Loucy (cell line): ENCODE results near the gene DNAI7.

Source experiments
- EZH2phosphoT487 ChIP-seq: fragments of 200-600 bp; IDR thresholded peaks from 2 replicates; pipeline ENCODE4 v1.6.1; 2018; ENCODE audit warnings: antibody characterized with exemption, mild to moderate bottlenecking, moderate library complexity, borderline replicate concordance
- TF ChIP-seq, protein P1 (sequence below): fragments of 200-600 bp; sonication (generic); conservative IDR thresholded peaks from 2 replicates; pipeline ENCODE4 v1.5.1; 2014; ENCODE audit warnings: mild to moderate bottlenecking, antibody characterized with exemption, low read length

DNA sequence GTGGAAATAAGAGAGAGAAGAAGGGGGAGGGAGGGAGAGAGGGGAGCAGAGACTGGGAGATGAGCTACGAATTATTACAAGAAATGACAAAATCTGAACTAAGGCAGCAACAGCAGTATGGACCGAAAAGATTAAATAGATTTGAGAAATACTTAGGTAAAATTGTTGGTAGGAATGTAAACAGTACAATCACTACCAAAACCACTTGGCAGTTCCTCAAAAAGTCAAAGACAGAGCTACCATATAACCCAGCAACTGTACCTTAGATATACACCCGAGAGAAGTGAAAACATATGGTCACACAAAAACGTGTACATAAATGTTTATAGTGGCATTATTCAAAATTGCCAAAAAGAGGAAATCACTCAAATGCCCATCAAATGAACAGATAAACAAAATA lies 41.7 kb upstream of the DNAI7 start:
- TF ChIP-seq, protein P1, sequence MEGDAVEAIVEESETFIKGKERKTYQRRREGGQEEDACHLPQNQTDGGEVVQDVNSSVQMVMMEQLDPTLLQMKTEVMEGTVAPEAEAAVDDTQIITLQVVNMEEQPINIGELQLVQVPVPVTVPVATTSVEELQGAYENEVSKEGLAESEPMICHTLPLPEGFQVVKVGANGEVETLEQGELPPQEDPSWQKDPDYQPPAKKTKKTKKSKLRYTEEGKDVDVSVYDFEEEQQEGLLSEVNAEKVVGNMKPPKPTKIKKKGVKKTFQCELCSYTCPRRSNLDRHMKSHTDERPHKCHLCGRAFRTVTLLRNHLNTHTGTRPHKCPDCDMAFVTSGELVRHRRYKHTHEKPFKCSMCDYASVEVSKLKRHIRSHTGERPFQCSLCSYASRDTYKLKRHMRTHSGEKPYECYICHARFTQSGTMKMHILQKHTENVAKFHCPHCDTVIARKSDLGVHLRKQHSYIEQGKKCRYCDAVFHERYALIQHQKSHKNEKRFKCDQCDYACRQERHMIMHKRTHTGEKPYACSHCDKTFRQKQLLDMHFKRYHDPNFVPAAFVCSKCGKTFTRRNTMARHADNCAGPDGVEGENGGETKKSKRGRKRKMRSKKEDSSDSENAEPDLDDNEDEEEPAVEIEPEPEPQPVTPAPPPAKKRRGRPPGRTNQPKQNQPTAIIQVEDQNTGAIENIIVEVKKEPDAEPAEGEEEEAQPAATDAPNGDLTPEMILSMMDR, result no peak
- TF ChIP-seq EZH2phosphoT487, result no peak
